ENCODE results near the gene ZBTB16.

DNA sequence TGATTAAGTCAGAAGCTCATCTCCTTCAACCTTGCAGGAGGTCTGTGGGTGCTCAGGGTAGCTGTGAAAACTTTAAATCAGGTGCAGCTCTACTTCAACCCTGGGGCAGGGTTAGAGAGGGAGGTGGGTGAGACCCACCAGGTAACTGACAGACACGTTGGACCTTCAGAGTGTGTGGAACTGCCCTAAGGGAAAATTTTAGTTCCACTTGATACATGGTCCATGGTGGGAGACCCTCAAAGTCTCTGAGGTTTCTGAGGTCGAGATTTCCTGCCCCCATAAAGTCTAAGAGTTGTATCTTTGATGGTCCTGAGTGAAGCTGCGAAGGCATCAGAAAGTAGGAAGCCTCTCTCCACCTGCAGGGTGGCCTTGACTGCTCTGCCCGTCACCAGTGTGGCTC lies 212.8 kb downstream of the ZBTB16 start:
- TF ChIP-seq CTCF (conservative IDR thresholded peaks at IDR 0.05; ENCODE audit: low read depth, low read length) (no peak), POLR2A (IDR thresholded peaks at IDR 0.05; ENCODE audit: low read depth, low read length) (no peak)
- TF ChIP-seq, protein P1, sequence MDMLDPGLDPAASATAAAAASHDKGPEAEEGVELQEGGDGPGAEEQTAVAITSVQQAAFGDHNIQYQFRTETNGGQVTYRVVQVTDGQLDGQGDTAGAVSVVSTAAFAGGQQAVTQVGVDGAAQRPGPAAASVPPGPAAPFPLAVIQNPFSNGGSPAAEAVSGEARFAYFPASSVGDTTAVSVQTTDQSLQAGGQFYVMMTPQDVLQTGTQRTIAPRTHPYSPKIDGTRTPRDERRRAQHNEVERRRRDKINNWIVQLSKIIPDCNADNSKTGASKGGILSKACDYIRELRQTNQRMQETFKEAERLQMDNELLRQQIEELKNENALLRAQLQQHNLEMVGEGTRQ (IDR thresholded peaks at IDR 0.05; ENCODE audit: low read depth, low read length): no peak

Data from IMR-90 (cell line).